Activated T-cell treated with anti-CD3 and anti-CD28 coated beads, Interleukin-2, amount 50 U/mL, for 24 hours (primary cell): ENCODE data around the gene CD180.

Experiments
- DNase-seq: peaks from one replicate; pipeline ENCODE4 v3.0.0-alpha.2; 2020
- H3K27ac Mint-ChIP-seq: 2 replicates; pipeline ENCODE4 v1.8.0; 2020; ENCODE audit warnings: mild to moderate bottlenecking, mixed read lengths
- H3K27me3 Mint-ChIP-seq: 2 replicates; pipeline ENCODE4 v1.8.0; 2020; ENCODE audit warnings: mixed read lengths
- H3K36me3 Mint-ChIP-seq: 2 replicates; pipeline ENCODE4 v1.8.0; 2020; ENCODE audit warnings: low read depth, mixed read lengths
- H3K4me1 Mint-ChIP-seq: 2 replicates; pipeline ENCODE4 v1.8.0; 2020; ENCODE audit warnings: low read depth, mixed read lengths
- H3K4me3 Mint-ChIP-seq: 2 replicates; pipeline ENCODE4 v1.8.0; 2020; ENCODE audit warnings: mild to moderate bottlenecking, moderate library complexity, mixed read lengths
- H3K9me3 Mint-ChIP-seq: 2 replicates; pipeline ENCODE4 v1.8.0; 2020; ENCODE audit warnings: mixed read lengths

The CD180 gene

GRCh38 chr5:67203701-67204074, 7.1 kb upstream of the CD180 start:
- Mint-ChIP-seq H3K27me3 (no peaks in the 10 kb centered on the region), H3K4me1 (peaks cover 84% of the 10 kb centered on the region), H3K27ac (peak overlapping the region; percentile 62), H3K4me3 (peak overlapping the region; percentile 24), H3K36me3 (no peaks in the 10 kb centered on the region), H3K9me3 (peaks cover 10% of the 10 kb centered on the region)
- no peak for DNase-seq

DNA sequence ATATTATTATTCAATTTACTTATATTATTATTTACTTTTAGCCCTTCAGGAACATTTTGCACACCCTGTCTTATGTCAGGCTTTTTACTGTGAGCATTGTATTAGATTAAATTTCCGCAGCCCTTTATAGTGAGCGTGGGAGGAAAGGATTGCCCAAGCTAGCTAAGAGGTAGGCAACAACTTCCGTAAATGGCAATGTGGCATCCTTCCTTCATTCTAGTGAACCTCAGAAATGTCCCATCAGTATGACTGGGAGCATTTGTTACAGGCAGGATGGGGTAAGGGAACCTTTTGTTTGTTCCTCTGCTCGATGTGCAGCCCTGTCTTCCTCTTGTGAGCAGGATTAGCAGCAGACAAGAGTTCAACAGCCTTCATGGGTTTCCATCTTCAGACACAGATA, 6.2 kb upstream of the CD180 start:
- no peaks in the 10 kb centered on the region for H3K36me3 Mint-ChIP-seq
- no peak overlapping the region for H3K4me3 Mint-ChIP-seq
- DNase-seq = no peak
- H3K9me3 Mint-ChIP-seq = peaks cover 17% of the 10 kb centered on the region
- peaks cover 84% of the 10 kb centered on the region for H3K4me1 Mint-ChIP-seq
- H3K27me3 Mint-ChIP-seq = no peaks in the 10 kb centered on the region
- peak overlapping the region; percentile 69 for H3K27ac Mint-ChIP-seq

DNA sequence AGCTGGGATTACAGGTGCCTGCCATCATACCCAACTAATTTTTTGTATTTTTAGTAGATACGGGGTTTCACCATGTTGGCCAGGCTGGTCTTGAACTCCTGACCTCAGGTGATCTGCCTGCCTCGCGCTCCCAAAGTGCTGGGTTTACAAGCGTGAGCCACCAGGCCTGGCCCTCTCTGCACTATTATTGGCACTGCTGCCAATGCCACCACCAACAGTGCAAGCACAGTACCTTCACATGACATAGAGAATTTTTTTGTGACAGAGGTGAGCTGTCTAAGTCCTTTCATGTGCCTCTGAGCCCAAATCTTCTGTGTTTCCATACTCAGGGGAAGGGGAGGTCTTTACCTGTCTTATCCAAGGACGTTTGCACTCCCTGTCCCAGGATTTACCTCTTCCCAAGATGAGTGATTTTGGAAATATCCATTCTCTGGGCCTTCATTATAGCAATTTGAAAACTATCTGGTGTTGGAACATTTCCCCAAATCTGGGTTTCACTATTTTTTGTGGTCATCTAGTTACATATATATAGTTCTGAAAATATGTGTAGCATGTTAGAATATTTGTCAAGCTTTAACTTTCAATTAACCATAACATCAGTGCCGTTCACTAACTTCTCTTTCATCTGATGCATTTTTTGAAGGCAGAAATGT, 5.4 kb upstream of the CD180 start:
- Mint-ChIP-seq H3K4me3 (no peak overlapping the region), H3K27me3 (no peaks in the 10 kb centered on the region), H3K9me3 (peaks cover 17% of the 10 kb centered on the region), H3K4me1 (peaks cover 81% of the 10 kb centered on the region), H3K27ac (no peak overlapping the region), H3K36me3 (no peaks in the 10 kb centered on the region)
- no peak for DNase-seq

DNA sequence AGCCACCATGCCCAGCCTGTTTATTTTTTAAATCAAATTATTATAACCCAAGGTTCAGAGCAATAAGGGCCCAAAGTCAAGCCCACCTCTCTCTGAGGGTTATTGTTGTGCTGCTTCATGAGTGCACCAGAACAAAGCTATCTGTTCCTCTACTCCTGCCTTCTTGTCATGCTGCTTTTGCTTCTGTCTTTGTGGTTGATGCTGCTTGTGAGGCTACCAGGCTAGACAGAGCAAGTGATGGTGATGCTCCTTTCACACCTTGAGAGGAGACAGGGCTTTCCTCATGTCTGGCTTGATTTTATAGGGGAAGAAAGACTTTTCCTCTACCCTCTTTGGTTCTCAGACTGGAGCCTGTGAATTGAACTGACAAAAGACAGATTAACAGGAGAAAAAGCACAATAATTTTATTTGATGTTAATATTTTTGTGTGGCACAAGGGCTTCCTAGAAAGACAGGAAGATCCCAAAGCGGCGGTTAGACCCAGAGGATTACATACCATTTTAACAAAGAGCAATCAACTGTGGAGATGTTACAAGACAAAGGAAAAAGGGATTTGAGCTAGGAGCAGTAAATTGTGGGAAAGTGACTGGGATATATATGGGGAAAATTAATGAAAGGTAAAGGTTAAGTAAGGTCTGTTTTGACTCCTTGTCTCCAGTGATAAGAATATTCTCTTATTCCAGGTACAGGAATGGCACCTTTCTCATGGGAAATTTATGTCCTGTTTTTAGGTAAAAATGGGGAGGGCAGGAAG, 4.4 kb upstream of the CD180 start:
- Mint-ChIP-seq H3K9me3 (peaks cover 17% of the 10 kb centered on the region), H3K27me3 (no peaks in the 10 kb centered on the region), H3K36me3 (no peaks in the 10 kb centered on the region), H3K4me1 (peaks cover 74% of the 10 kb centered on the region), H3K4me3 (no peak overlapping the region), H3K27ac (no peak overlapping the region)
- DNase-seq = no peak

- no peak overlapping the region for H3K4me3 Mint-ChIP-seq
- H3K36me3 Mint-ChIP-seq = no peaks in the 10 kb centered on the region
- no peak overlapping the region for H3K27ac Mint-ChIP-seq
- no peak for DNase-seq
- peaks cover 17% of the 10 kb centered on the region for H3K9me3 Mint-ChIP-seq
- peaks cover 63% of the 10 kb centered on the region for H3K4me1 Mint-ChIP-seq
- H3K27me3 Mint-ChIP-seq = no peaks in the 10 kb centered on the region
These were observed 3.3 kb upstream of the CD180 start for GRCh38 chr5:67199859-67200258.

DNA sequence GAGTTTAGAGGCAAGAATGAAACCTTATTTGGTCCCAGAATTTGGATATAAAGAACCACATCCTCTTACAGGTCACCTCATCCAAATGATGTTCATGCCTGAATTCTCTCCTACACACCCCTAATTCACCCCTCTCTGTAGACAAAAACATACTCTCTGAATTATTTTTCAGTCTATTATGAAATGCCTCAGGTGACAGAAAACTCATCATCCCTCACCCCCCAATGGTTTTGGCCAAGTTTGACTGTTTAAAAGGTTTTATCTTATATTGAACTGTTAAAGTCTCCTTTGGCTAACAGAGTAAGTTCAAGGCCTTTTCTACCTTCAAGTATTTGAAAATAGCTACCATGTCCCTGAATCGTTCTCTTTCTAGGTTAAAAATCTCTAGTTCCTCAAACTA, 2.3 kb upstream of the CD180 start:
- DNase-seq = no peak
- no peaks in the 10 kb centered on the region for H3K36me3 Mint-ChIP-seq
- H3K27me3 Mint-ChIP-seq = no peaks in the 10 kb centered on the region
- H3K4me3 Mint-ChIP-seq = no peak overlapping the region
- H3K4me1 Mint-ChIP-seq = peaks cover 55% of the 10 kb centered on the region
- H3K27ac Mint-ChIP-seq = no peak overlapping the region
- H3K9me3 Mint-ChIP-seq = peaks cover 17% of the 10 kb centered on the region

DNA sequence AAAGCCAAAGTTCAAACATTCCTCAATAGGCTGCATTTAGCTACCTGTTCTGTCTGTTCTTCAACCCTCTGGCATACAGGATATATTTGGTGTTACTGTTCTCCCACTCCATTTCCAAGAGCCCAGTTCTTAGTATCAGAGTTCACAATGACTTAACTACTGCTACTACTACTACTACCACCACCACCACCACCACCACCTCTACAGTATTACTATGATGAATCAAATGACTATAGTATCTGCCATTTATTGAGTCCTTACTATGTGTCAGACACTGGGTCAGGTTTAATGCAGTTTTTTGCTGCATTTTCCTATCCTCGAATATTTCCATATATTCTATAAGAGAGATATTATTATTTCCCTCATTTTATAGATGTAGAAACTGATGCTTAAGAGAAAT, 937 bp upstream of the CD180 start:
- H3K27me3 Mint-ChIP-seq = no peaks in the 10 kb centered on the region
- H3K4me1 Mint-ChIP-seq = peaks cover 46% of the 10 kb centered on the region
- no peaks in the 10 kb centered on the region for H3K36me3 Mint-ChIP-seq
- peaks cover 17% of the 10 kb centered on the region for H3K9me3 Mint-ChIP-seq
- DNase-seq = no peak
- H3K4me3 Mint-ChIP-seq = no peak overlapping the region
- no peak overlapping the region for H3K27ac Mint-ChIP-seq

GRCh38 chr5:67195406-67196275, 958 bp downstream of the CD180 start:
- no peak overlapping the region for H3K27ac Mint-ChIP-seq
- no peaks in the 10 kb centered on the region for H3K27me3 Mint-ChIP-seq
- no peaks in the 10 kb centered on the region for H3K36me3 Mint-ChIP-seq
- peaks cover 31% of the 10 kb centered on the region for H3K4me1 Mint-ChIP-seq
- no peak for DNase-seq
- H3K4me3 Mint-ChIP-seq = no peak overlapping the region
- H3K9me3 Mint-ChIP-seq = peaks cover 17% of the 10 kb centered on the region

GRCh38 chr5:67194166-67194565, 2.4 kb downstream of the CD180 start:
- no peak for DNase-seq
- Mint-ChIP-seq H3K9me3 (peaks cover 14% of the 10 kb centered on the region), H3K27me3 (no peaks in the 10 kb centered on the region), H3K4me3 (no peak overlapping the region), H3K4me1 (peaks cover 24% of the 10 kb centered on the region), H3K36me3 (no peaks in the 10 kb centered on the region), H3K27ac (no peak overlapping the region)

DNA sequence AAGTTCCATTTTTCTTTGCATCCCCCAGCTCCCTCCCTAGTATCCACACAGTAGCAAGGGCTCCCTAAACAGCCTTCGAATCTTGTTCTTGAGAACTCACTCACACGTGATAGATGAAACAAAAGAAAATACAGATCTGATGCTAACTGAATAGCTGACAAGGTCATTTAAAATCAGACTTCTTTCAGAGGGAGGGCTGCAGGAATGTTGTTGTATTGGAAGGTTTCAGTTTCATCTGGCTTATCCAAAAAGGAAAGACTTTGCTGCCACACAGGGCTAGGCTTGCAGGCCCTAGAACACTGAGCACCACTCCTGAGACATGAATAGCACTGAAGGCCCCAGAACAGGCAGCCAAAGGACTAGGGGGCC, 3.2 kb downstream of the CD180 start:
- no peak for DNase-seq
- no peak overlapping the region for H3K27ac Mint-ChIP-seq
- no peak overlapping the region for H3K4me3 Mint-ChIP-seq
- H3K27me3 Mint-ChIP-seq = no peaks in the 10 kb centered on the region
- peaks cover 8% of the 10 kb centered on the region for H3K9me3 Mint-ChIP-seq
- no peaks in the 10 kb centered on the region for H3K36me3 Mint-ChIP-seq
- peaks cover 25% of the 10 kb centered on the region for H3K4me1 Mint-ChIP-seq

- no peak for DNase-seq
- no peak overlapping the region for H3K4me3 Mint-ChIP-seq
- no peak overlapping the region for H3K27ac Mint-ChIP-seq
- H3K4me1 Mint-ChIP-seq = peaks cover 24% of the 10 kb centered on the region
- H3K36me3 Mint-ChIP-seq = no peaks in the 10 kb centered on the region
- H3K9me3 Mint-ChIP-seq = peaks cover 2% of the 10 kb centered on the region
- no peaks in the 10 kb centered on the region for H3K27me3 Mint-ChIP-seq
These were observed 3.7 kb downstream of the CD180 start for GRCh38 chr5:67192719-67193438.

- H3K9me3 Mint-ChIP-seq = peaks cover 2% of the 10 kb centered on the region
- H3K36me3 Mint-ChIP-seq = no peaks in the 10 kb centered on the region
- no peak for DNase-seq
- H3K4me3 Mint-ChIP-seq = no peak overlapping the region
- H3K27ac Mint-ChIP-seq = no peak overlapping the region
- no peaks in the 10 kb centered on the region for H3K27me3 Mint-ChIP-seq
- H3K4me1 Mint-ChIP-seq = peaks cover 31% of the 10 kb centered on the region
These were observed 5.7 kb downstream of the CD180 start for GRCh38 chr5:67190861-67191260.

- H3K9me3 Mint-ChIP-seq = peaks cover 2% of the 10 kb centered on the region
- no peaks in the 10 kb centered on the region for H3K36me3 Mint-ChIP-seq
- H3K27ac Mint-ChIP-seq = no peak overlapping the region
- H3K4me3 Mint-ChIP-seq = no peak overlapping the region
- no peaks in the 10 kb centered on the region for H3K27me3 Mint-ChIP-seq
- H3K4me1 Mint-ChIP-seq = peaks cover 31% of the 10 kb centered on the region
- no peak for DNase-seq
These were observed 6.2 kb downstream of the CD180 start for GRCh38 chr5:67190410-67190809.

DNA sequence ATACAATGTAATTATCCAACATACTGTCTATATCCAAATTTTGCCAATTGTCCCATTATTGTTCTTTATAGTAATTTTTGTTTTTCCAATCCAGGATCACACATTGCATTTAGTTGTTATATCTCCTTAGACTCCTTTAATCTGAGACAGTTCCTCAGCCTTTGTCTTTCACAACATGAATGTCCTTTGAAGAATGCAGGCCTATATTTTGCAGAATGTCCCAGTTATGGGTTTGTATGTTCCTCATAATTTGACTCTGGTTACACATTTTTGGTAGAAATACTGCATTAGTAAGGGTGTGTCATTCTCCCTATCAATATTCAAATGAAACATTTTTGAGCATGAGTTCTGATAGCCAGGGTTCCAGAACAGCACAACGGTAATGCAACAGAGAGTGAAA, 6.7 kb downstream of the CD180 start:
- DNase-seq = no peak
- Mint-ChIP-seq H3K36me3 (no peaks in the 10 kb centered on the region), H3K27ac (no peak overlapping the region), H3K9me3 (peaks cover 2% of the 10 kb centered on the region), H3K4me1 (peaks cover 31% of the 10 kb centered on the region), H3K4me3 (no peak overlapping the region), H3K27me3 (no peaks in the 10 kb centered on the region)
